ENCODE data around the gene CSMD2.

CSMD2 gene

GRCh38 chr1:33996281-33996680 is 168.7 kb downstream of the CSMD2 start:
- DNase-seq: no peak

- DNase-seq: no peak
Measured at GRCh38 chr1:33993301-33993700, 171.7 kb downstream of the CSMD2 start.

GRCh38 chr1:33990281-33990680 is 174.7 kb downstream of the CSMD2 start:
- DNase-seq: no peak

- no peak for DNase-seq
Measured at GRCh38 chr1:33988161-33988560, 176.9 kb downstream of the CSMD2 start.

- peak in 2 of 4 experiments; percentile 8 for DNase-seq
Measured at GRCh38 chr1:33986390-33987095, 178.5 kb downstream of the CSMD2 start.

GRCh38 chr1:33985656-33986055 is 179.4 kb downstream of the CSMD2 start:
- DNase-seq: no peak

GRCh38 chr1:33984906-33985565 is 180.0 kb downstream of the CSMD2 start:
- no peak for DNase-seq

- DNase-seq: no peak
Measured at GRCh38 chr1:33982419-33982818, 182.6 kb downstream of the CSMD2 start.

- DNase-seq: no peak
Measured at GRCh38 chr1:33979341-33979740, 185.7 kb downstream of the CSMD2 start.

GRCh38 chr1:33975961-33976360 is 189.1 kb downstream of the CSMD2 start:
- DNase-seq: no peak

- DNase-seq: no peak
Measured at GRCh38 chr1:33973799-33974545, 191.1 kb downstream of the CSMD2 start.

- no peak for DNase-seq
Measured at GRCh38 chr1:33972676-33973395, 192.2 kb downstream of the CSMD2 start.

GRCh38 chr1:33971913-33972312 is 193.1 kb downstream of the CSMD2 start:
- DNase-seq: no peak

GRCh38 chr1:33971018-33971710 is 193.9 kb downstream of the CSMD2 start:
- no peak for DNase-seq

GRCh38 chr1:33970148-33970825 is 194.7 kb downstream of the CSMD2 start:
- no peak for DNase-seq

GRCh38 chr1:33966346-33967141 is 198.5 kb downstream of the CSMD2 start:
- no peak for DNase-seq

GRCh38 chr1:33965086-33965485 is 199.9 kb downstream of the CSMD2 start:
- DNase-seq: no peak

GRCh38 chr1:33962061-33962460 is 203.0 kb downstream of the CSMD2 start:
- DNase-seq: no peak

- no peak for DNase-seq
Measured at GRCh38 chr1:33960188-33960895, 204.7 kb downstream of the CSMD2 start.

- no peak for DNase-seq
Measured at GRCh38 chr1:33957854-33958253, 207.2 kb downstream of the CSMD2 start.
